Natural killer cell treated with Interleukin-12 subunit alpha and Interleukin-12 subunit beta and Interleukin-15 and Interleukin-18, amount 100 ng/mL, for 72 hours (primary cell): ENCODE measurements around the gene NUDT22. TPM values are rescaled to one million over a fixed set of nuclear protein-coding genes. Genes with fewer than 3 reads are reported as not detected.
"Not testable (repeated sequence)": the region's sequence is repeated elsewhere in the genome, so short reads cannot be mapped to it uniquely, and the experiment has no call there.

ENCODE experiments used
- ATAC-seq, 2 donors: fragments of 150-1000 bp; cut with Tn5 transposase in 1 of 2; sonication (Bioruptor Pico), chemical (Tn5 transposase) in 1 of 2; 2 replicates each; pipeline ENCODE4 v1.10.0; 2021
- DNase-seq: peaks from one replicate; pipeline ENCODE4 v3.0.0; 2022; ENCODE audit warnings: low spot score
- H3K27ac Mint-ChIP-seq, 2 donors: 1 replicate in 1 of 2; 2 replicates in 1 of 2; pipeline ENCODE4 v1.8.0; 2022; ENCODE audit warnings: mixed read lengths in 2 of 2, mild to moderate bottlenecking in 1 of 2, moderate library complexity in 1 of 2
- H3K27me3 Mint-ChIP-seq, 2 donors: 1 replicate in 1 of 2; 2 replicates in 1 of 2; pipeline ENCODE4 v1.8.0; 2022; ENCODE audit warnings: mixed read lengths in 2 of 2
- H3K36me3 Mint-ChIP-seq: one replicate; pipeline ENCODE4 v1.8.0; 2022; ENCODE audit warnings: mixed read lengths
- H3K4me1 Mint-ChIP-seq, 2 donors: 1 replicate in 1 of 2; 2 replicates in 1 of 2; pipeline ENCODE4 v1.8.0; 2022; ENCODE audit warnings: low read depth in 2 of 2, mixed read lengths in 2 of 2, mild to moderate bottlenecking in 1 of 2
- H3K4me3 Mint-ChIP-seq: one replicate; pipeline ENCODE4 v1.8.0; 2022; ENCODE audit warnings: mixed read lengths
- H3K9me3 Mint-ChIP-seq: 2 replicates; pipeline ENCODE4 v1.8.0; 2022; ENCODE audit warnings: mixed read lengths
- total RNA-seq, 2 donors: library from RNA; stranded (reverse); gene quantifications; one replicate each; pipeline ENCODE4 v1.2.3, GENCODE V29; 2022

NUDT22 gene
- total RNA-seq, 2 donors from 2014 or later = 83.6 to 120 TPM

GRCh38 chr11:64245797-64246620, 19.9 kb downstream of the NUDT22 start:
- H3K4me1 Mint-ChIP-seq = peaks cover 6 to 32% of the 10 kb centered on the region in 2 donors
- H3K27ac Mint-ChIP-seq = peak overlapping the region; percentile 81 to 83
- no peaks in the 10 kb centered on the region for H3K27me3 Mint-ChIP-seq
- H3K4me3 Mint-ChIP-seq = peak overlapping the region; percentile 86
- no peaks in the 10 kb centered on the region for H3K36me3 Mint-ChIP-seq
- DNase-seq (no peak), ATAC-seq (no peak)
- no peaks in the 10 kb centered on the region for H3K9me3 Mint-ChIP-seq

DNA sequence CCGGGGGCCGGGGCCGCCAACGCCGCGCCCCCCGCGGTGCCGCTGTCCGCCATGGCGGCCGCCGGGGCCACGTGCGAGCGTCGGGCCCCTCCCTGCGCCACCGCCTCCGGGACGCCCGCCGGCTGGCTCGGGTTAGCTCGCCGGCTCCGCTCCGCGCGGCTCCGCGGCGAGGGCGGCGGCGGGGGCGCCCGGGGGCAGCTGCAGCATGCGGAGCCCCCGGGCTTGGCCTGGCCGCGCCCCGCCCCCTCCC, 20.5 kb downstream of the NUDT22 start:
- DNase-seq, H3K9me3 Mint-ChIP-seq, H3K36me3 Mint-ChIP-seq, H3K27me3 Mint-ChIP-seq: not testable (repeated sequence)
- peak; percentile 25 to 48 for ATAC-seq
- Mint-ChIP-seq H3K27ac (peak overlapping the region; percentile 72 to 81), H3K4me1 (peaks cover 6 to 29% of the 10 kb centered on the region in 2 donors), H3K4me3 (peak overlapping the region; percentile 82)

- DNase-seq (peak; percentile 86), ATAC-seq (peak; percentile 74 to 83)
- H3K27ac Mint-ChIP-seq = peak within 1 kb of the TSS; percentile 81 to 83
- H3K9me3 Mint-ChIP-seq = no peaks in the 10 kb centered on the region
- H3K4me3 Mint-ChIP-seq = peak within 1 kb of the TSS; percentile 86
- H3K4me1 Mint-ChIP-seq = peaks cover 10 to 33% of the 10 kb centered on the region in 2 donors
- H3K27me3 Mint-ChIP-seq = no peaks in the 10 kb centered on the region
- H3K36me3 Mint-ChIP-seq = no peaks in the 10 kb centered on the region
Observed at GRCh38 chr11:64246871-64247728, 21.0 kb downstream of the NUDT22 start, which contains the start of gene PPP1R14B. TSS of gene PPP1R14B (minus strand) at chr11:64246943. CDS start at chr11:64246673, 270 bp downstream.

GRCh38 chr11:64247729-64248531, 21.9 kb downstream of the NUDT22 start:
- no peaks in the 10 kb centered on the region for H3K27me3 Mint-ChIP-seq
- H3K4me3 Mint-ChIP-seq = peak overlapping the region; percentile 82
- no peaks in the 10 kb centered on the region for H3K9me3 Mint-ChIP-seq
- peak overlapping the region in 1 of 2 donors; percentile 76 for H3K27ac Mint-ChIP-seq
- DNase-seq (no peak), ATAC-seq (no peak)
- no peaks in the 10 kb centered on the region for H3K36me3 Mint-ChIP-seq
- peaks cover 12 to 34% of the 10 kb centered on the region in 2 donors for H3K4me1 Mint-ChIP-seq

DNA sequence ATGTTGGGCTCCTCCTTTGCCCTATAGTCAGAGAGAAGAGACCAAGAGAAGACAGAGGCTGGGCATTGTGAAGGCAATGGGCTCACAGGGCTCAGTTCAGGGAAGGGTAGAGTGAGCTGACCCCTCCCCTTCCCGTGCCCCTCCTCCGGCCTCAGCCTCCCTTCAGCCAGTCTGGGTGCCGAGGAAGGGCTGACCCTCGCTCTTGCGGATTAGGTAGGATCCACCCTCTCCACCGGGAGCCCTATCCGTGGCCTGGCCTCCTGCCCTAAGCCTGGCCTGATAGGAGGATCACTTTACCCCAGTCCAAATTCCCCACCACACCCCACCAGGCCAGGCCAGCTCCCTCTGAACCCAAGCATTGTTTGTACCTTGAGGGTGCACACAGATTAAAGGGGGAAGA, 22.5 kb downstream of the NUDT22 start:
- Mint-ChIP-seq H3K9me3 (no peaks in the 10 kb centered on the region), H3K4me1 (peaks cover 12 to 28% of the 10 kb centered on the region in 2 donors), H3K27ac (no peak overlapping the region), H3K36me3 (no peaks in the 10 kb centered on the region), H3K27me3 (no peaks in the 10 kb centered on the region), H3K4me3 (no peak overlapping the region)
- DNase-seq = no peak
- no peak for ATAC-seq

- peaks cover 12 to 31% of the 10 kb centered on the region in 2 donors for H3K4me1 Mint-ChIP-seq
- DNase-seq (no peak), ATAC-seq (no peak)
- H3K9me3 Mint-ChIP-seq = no peaks in the 10 kb centered on the region
- H3K27ac Mint-ChIP-seq = no peak overlapping the region
- H3K4me3 Mint-ChIP-seq = no peak overlapping the region
- H3K36me3 Mint-ChIP-seq = no peaks in the 10 kb centered on the region
- H3K27me3 Mint-ChIP-seq = no peaks in the 10 kb centered on the region
Observed at GRCh38 chr11:64249038-64249437, 23.0 kb downstream of the NUDT22 start.

- Mint-ChIP-seq H3K4me1 (peaks cover 12 to 32% of the 10 kb centered on the region in 2 donors), H3K27ac (no peak overlapping the region), H3K9me3 (no peaks in the 10 kb centered on the region), H3K36me3 (no peaks in the 10 kb centered on the region), H3K27me3 (no peaks in the 10 kb centered on the region), H3K4me3 (peak overlapping the region; percentile 57)
- DNase-seq (no peak), ATAC-seq (no peak)
Observed at GRCh38 chr11:64249563-64250414, 23.7 kb downstream of the NUDT22 start.

- Mint-ChIP-seq H3K4me1 (peaks cover 12 to 32% of the 10 kb centered on the region in 2 donors), H3K36me3 (no peaks in the 10 kb centered on the region), H3K27ac (no peak overlapping the region), H3K9me3 (no peaks in the 10 kb centered on the region), H3K27me3 (no peaks in the 10 kb centered on the region), H3K4me3 (peak overlapping the region; percentile 56)
- ATAC-seq (no peak), DNase-seq (no peak)
Observed at GRCh38 chr11:64250415-64251015, 24.4 kb downstream of the NUDT22 start.

GRCh38 chr11:64251016-64251752, 25.1 kb downstream of the NUDT22 start, which contains the start of gene PLCB3:
TSS of gene PLCB3 (plus strand) at chr11:64251530. CDS start at chr11:64251650, 120 bp downstream.
- Mint-ChIP-seq H3K27me3 (no peaks in the 10 kb centered on the region), H3K4me3 (peak within 1 kb of the TSS; percentile 89), H3K4me1 (peaks cover 12 to 27% of the 10 kb centered on the region in 2 donors), H3K9me3 (no peaks in the 10 kb centered on the region), H3K27ac (peak within 1 kb of the TSS in 1 of 2 donors; percentile 70), H3K36me3 (no peaks in the 10 kb centered on the region)
- peak; percentile 80 to 85 for ATAC-seq
- no peak for DNase-seq

- Mint-ChIP-seq H3K9me3 (no peaks in the 10 kb centered on the region), H3K4me3 (peak overlapping the region; percentile 89), H3K4me1 (peaks cover 12 to 27% of the 10 kb centered on the region in 2 donors), H3K27me3 (no peaks in the 10 kb centered on the region), H3K36me3 (no peaks in the 10 kb centered on the region), H3K27ac (peak overlapping the region in 1 of 2 donors; percentile 70)
- ATAC-seq (no peak), DNase-seq (no peak)
Observed at GRCh38 chr11:64251753-64252002, 25.6 kb downstream of the NUDT22 start.

GRCh38 chr11:64252003-64252872, 26.2 kb downstream of the NUDT22 start:
- DNase-seq = no peak
- Mint-ChIP-seq H3K36me3 (no peaks in the 10 kb centered on the region), H3K4me1 (peaks cover 12 to 23% of the 10 kb centered on the region in 2 donors), H3K27ac (peak overlapping the region in 1 of 2 donors; percentile 70), H3K9me3 (no peaks in the 10 kb centered on the region), H3K27me3 (no peaks in the 10 kb centered on the region), H3K4me3 (peak overlapping the region; percentile 89)
- ATAC-seq = no peak
